Neutrophil (primary cell): ENCODE results near the gene RFTN1.

Source experiments
- H3K27ac ChIP-seq: fragments of 200-600 bp; sonication (generic); 2 replicates; pipeline ENCODE4 v1.5.1; 2016; ENCODE audit warnings: mild to moderate bottlenecking, moderate library complexity
- H3K27me3 ChIP-seq: fragments of 200-600 bp; sonication (generic); 2 replicates; pipeline ENCODE4 v1.6.0; 2016; ENCODE audit warnings: mild to moderate bottlenecking
- H3K36me3 ChIP-seq: fragments of 200-600 bp; sonication (generic); 2 replicates; pipeline ENCODE4 v1.5.1; 2017
- H3K4me1 ChIP-seq, 2 experiments: fragments of 200-600 bp in 1 of 2; sonication (generic) in 1 of 2; 1 replicate in 1 of 2; 2 replicates in 1 of 2; pipeline versions ENCODE4 v1.5.1 to v1.6.1; 2013 to 2016; ENCODE audit warnings: low read depth in 1 of 2, low read length in 1 of 2, mild to moderate bottlenecking in 1 of 2, moderate library complexity in 1 of 2; ENCODE audit not compliant: control insufficient read depth in 1 of 2, insufficient read depth in 1 of 2
- H3K4me3 ChIP-seq, 2 experiments: fragments of 200-600 bp in 1 of 2; sonication (generic) in 1 of 2; 1 replicate in 1 of 2; 2 replicates in 1 of 2; pipeline ENCODE4 v1.5.1; 2013 to 2016; ENCODE audit warnings: low read depth in 1 of 2, low read length in 1 of 2, mild to moderate bottlenecking in 1 of 2, moderate library complexity in 1 of 2
- H3K9me3 ChIP-seq: fragments of 200-600 bp; sonication (generic); 2 replicates; pipeline ENCODE4 v1.5.1; 2016
- TF ChIP-seq, protein P1 (sequence below): fragments of 200-600 bp; sonication (generic); IDR thresholded peaks from 2 replicates; pipeline ENCODE4 v1.5.1; 2016; ENCODE audit warnings: antibody characterized with exemption

Gene RFTN1

DNA sequence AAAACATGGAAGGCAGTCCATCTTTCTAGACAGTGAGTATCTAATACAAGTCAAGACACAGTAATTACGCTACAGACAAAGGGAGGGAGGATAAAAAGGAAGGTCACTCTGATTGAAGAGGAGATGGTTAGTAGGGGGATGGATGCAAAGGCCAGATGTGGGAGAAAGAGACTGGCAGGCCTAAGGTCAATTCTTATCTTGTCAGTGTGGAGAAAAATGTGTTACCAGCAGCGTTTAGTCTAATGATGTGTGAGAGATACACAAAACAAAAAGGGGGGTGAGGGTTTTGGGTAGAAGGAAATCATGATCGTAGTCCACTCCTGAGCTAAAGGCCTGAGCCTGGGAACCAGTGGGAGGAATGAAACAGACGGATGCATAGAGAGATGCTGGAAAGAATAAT lies 46.7 kb downstream of the RFTN1 start:
- H3K4me3 ChIP-seq = no peak overlapping the region
- H3K9me3 ChIP-seq = no peaks in the 10 kb centered on the region
- no peaks in the 10 kb centered on the region for H3K36me3 ChIP-seq
- peaks cover 0 to 4% of the 10 kb centered on the region in 2 experiments for H3K4me1 ChIP-seq
- no peaks in the 10 kb centered on the region for H3K27me3 ChIP-seq
- TF ChIP-seq, protein P1, sequence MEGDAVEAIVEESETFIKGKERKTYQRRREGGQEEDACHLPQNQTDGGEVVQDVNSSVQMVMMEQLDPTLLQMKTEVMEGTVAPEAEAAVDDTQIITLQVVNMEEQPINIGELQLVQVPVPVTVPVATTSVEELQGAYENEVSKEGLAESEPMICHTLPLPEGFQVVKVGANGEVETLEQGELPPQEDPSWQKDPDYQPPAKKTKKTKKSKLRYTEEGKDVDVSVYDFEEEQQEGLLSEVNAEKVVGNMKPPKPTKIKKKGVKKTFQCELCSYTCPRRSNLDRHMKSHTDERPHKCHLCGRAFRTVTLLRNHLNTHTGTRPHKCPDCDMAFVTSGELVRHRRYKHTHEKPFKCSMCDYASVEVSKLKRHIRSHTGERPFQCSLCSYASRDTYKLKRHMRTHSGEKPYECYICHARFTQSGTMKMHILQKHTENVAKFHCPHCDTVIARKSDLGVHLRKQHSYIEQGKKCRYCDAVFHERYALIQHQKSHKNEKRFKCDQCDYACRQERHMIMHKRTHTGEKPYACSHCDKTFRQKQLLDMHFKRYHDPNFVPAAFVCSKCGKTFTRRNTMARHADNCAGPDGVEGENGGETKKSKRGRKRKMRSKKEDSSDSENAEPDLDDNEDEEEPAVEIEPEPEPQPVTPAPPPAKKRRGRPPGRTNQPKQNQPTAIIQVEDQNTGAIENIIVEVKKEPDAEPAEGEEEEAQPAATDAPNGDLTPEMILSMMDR = no peak
- H3K27ac ChIP-seq = no peak overlapping the region

DNA sequence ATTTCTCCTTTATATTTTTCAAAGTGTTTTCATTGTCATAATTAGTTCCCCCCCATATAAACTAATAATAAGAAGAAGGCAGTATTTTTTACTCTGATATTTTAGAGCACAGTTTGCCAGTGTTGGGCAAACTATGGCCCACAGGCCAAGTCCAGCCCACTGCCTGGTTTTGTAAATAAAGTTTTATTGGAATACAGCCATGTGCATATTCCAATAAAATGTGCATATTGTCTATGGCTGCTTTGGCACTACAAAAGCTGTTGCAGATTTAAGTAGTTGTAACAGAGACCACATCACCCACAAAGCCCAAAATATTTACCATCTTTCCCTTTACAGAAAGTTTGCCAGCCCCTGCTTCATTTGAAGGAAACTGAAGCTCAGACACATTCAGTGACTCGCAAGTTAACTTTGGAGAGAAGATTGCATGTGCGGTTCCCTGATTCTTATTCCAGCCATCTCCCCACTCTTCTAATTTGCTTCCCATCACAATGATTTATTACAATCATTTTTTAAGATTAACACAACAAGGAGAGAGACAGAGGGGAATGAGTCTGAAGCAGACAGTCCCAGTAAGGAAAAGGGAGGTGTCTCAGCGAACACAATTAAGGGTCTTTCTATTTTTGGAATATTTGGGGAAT lies 48.9 kb downstream of the RFTN1 start:
- Histone ChIP-seq H3K27me3 (no peaks in the 10 kb centered on the region), H3K36me3 (no peaks in the 10 kb centered on the region), H3K9me3 (no peaks in the 10 kb centered on the region), H3K27ac (no peak overlapping the region), H3K4me1 (peaks cover 0 to 4% of the 10 kb centered on the region in 2 experiments), H3K4me3 (no peak overlapping the region)
- TF ChIP-seq, protein P1 = no peak

DNA sequence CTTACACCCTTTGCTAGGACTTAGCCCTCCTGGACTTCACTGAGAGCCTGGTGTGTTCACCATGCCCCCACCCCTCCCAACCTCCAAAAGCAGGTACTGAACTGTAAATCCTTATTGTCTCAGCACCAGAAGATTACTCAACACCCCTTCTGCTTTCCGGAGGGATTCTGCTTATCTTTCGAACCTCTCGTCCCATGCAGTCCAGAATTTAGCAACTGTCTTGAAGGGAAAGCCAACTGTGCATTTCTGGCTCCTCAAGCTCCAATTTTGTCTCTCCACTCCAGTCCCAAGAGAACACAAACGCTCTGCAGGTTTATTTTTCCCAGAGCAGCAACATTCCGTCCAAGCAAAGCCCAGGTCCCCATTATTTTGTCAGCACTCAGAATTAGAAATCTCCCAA lies 49.6 kb downstream of the RFTN1 start:
- H3K4me1 ChIP-seq = peaks cover 0 to 4% of the 10 kb centered on the region in 2 experiments
- no peak overlapping the region for H3K4me3 ChIP-seq
- H3K27me3 ChIP-seq = no peaks in the 10 kb centered on the region
- TF ChIP-seq, protein P1 = no peak
- no peaks in the 10 kb centered on the region for H3K9me3 ChIP-seq
- no peaks in the 10 kb centered on the region for H3K36me3 ChIP-seq
- no peak overlapping the region for H3K27ac ChIP-seq

DNA sequence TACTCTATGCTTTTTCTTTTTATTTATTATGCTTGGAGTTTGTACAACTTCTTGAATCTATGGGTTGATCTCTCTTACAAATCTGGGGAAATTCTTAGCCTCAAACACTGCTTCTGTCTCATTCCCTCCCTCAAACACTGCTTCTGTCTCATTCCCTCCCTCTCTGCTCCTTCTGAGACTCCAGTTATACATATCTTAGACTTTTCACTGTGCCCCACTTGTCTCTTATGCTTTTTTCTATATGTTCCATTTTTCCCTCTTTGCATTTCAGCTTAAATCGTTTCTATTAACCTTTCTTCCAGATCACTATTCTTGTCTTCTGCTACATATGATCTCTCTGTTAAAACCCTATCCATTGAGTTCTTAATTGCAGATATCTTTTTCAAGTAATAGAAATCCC lies 50.4 kb downstream of the RFTN1 start:
- Histone ChIP-seq H3K36me3 (no peaks in the 10 kb centered on the region), H3K4me3 (no peak overlapping the region), H3K9me3 (no peaks in the 10 kb centered on the region), H3K27ac (no peak overlapping the region), H3K27me3 (no peaks in the 10 kb centered on the region), H3K4me1 (peaks cover 0 to 4% of the 10 kb centered on the region in 2 experiments)
- TF ChIP-seq, protein P1 = no peak

DNA sequence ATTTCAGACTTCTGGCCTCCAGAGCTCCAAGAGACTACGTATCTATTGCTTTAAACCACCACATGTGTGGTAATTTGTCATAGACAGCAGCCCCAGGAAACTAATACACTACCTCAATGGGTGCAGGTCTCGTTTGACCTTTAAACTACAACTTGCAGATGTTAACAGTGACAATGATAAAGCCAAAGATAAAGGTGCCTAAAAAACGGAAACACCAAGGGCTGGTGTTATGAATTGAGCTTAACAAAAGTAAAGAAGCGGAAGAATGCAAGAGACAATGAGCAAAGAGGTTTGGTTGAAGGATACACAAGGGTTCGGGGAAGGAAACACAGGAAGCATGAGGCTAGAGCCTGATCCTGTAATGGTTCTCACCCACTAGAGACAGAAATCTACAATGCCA lies 50.8 kb downstream of the RFTN1 start:
- TF ChIP-seq, protein P1 = no peak
- Histone ChIP-seq H3K9me3 (no peaks in the 10 kb centered on the region), H3K27me3 (no peaks in the 10 kb centered on the region), H3K36me3 (no peaks in the 10 kb centered on the region), H3K4me3 (no peak overlapping the region), H3K27ac (no peak overlapping the region), H3K4me1 (peaks cover 0 to 4% of the 10 kb centered on the region in 2 experiments)
